GM23248 (cell line): ENCODE results near the gene ACSL4. TPM values are rescaled to one million over a fixed set of nuclear protein-coding genes. Genes with fewer than 3 reads are reported as not detected.

Experiments
- DNase-seq: peaks from one replicate; pipeline ENCODE4 v3.0.0-alpha.2; 2015
- H2AFZ ChIP-seq: fragments of 200-600 bp; sonication (generic); 2 replicates; pipeline ENCODE4 v1.6.1; 2016; ENCODE audit warnings: antibody characterized with exemption
- H3F3A ChIP-seq: fragments of 200-600 bp; sonication (generic); 2 replicates; pipeline ENCODE4 v1.6.1; 2016; ENCODE audit warnings: mild to moderate bottlenecking, antibody characterized with exemption, mixed run types; ENCODE audit not compliant: insufficient read depth
- H3K27ac ChIP-seq: fragments of 200-600 bp; sonication (generic); 2 replicates; pipeline ENCODE4 v1.5.1; 2016; ENCODE audit warnings: mild to moderate bottlenecking
- H3K27me3 ChIP-seq: fragments of 200-600 bp; sonication (generic); replicated peaks from 2 replicates; pipeline ENCODE4 v1.6.1; 2016; ENCODE audit warnings: mild to moderate bottlenecking; ENCODE audit not compliant: insufficient read depth
- H3K36me3 ChIP-seq: fragments of 200-600 bp; sonication (generic); 2 replicates; pipeline ENCODE4 v1.6.1; 2016; ENCODE audit warnings: low read depth, mild to moderate bottlenecking
- H3K4me1 ChIP-seq: fragments of 200-600 bp; sonication (generic); 2 replicates; pipeline ENCODE4 v1.6.1; 2016; ENCODE audit warnings: mild to moderate bottlenecking; ENCODE audit not compliant: insufficient read depth
- H3K4me2 ChIP-seq: fragments of 200-600 bp; sonication (generic); one replicate; pipeline ENCODE4 v1.6.1; 2016; ENCODE audit warnings: mild to moderate bottlenecking; ENCODE audit not compliant: unreplicated experiment
- H3K4me3 ChIP-seq: fragments of 200-600 bp; sonication (generic); 2 replicates; pipeline ENCODE4 v1.5.1; 2016; ENCODE audit warnings: mild to moderate bottlenecking
- H3K79me2 ChIP-seq: fragments of 200-600 bp; sonication (generic); 2 replicates; pipeline ENCODE4 v1.6.1; 2016; ENCODE audit warnings: mild to moderate bottlenecking; ENCODE audit not compliant: insufficient read depth
- H3K9ac ChIP-seq: fragments of 200-600 bp; sonication (generic); 2 replicates; pipeline ENCODE4 v1.6.1; 2016; ENCODE audit warnings: mild to moderate bottlenecking
- H3K9me2 ChIP-seq: fragments of 200-600 bp; sonication (generic); 2 replicates; pipeline ENCODE4 v1.6.1; 2016; ENCODE audit warnings: mixed run types, mild to moderate bottlenecking, moderate library complexity; ENCODE audit not compliant: insufficient read depth
- H3K9me3 ChIP-seq: fragments of 200-600 bp; sonication (generic); one replicate; pipeline ENCODE4 v1.6.1; 2017; ENCODE audit warnings: low read depth
- H4K20me1 ChIP-seq: fragments of 200-600 bp; sonication (generic); 2 replicates; pipeline ENCODE4 v1.6.0; 2016; ENCODE audit not compliant: insufficient read depth
- EZH2 ChIP-seq: fragments of 200-600 bp; sonication (generic); IDR thresholded peaks from 2 replicates; pipeline ENCODE4 v1.6.1; 2018; ENCODE audit warnings: antibody characterized with exemption, mild to moderate bottlenecking; ENCODE audit not compliant: insufficient read depth, poor library complexity, severe bottlenecking
- EZH2phosphoT487 ChIP-seq: fragments of 200-600 bp; sonication (generic); IDR thresholded peaks from 2 replicates; pipeline ENCODE4 v1.6.1; 2018; ENCODE audit warnings: antibody characterized with exemption, moderate library complexity, mild to moderate bottlenecking, low read depth; ENCODE audit not compliant: insufficient read depth
- WGBS, 2 experiments: methylation state at CpG; one replicate each; pipeline ENCODE4 v1.1.6; 2015 to 2017; ENCODE audit warnings: low lambda C conversion rate in 2 of 2, low coverage in 1 of 2; ENCODE audit errors: missing lambda C conversion rate in 2 of 2; 5-methylcytosine and 5-hydroxymethylcytosine counted together
- in situ Hi-C: fragments of 300-500 bp; cut with MboI; formaldehyde crosslinking; loops from 2 replicates; pipeline ENCODE4 v1.15.0; 2020
- polyA plus RNA-seq: library from polyadenylated mRNA; unstranded; fragments of >200 nt; fragmentation: Nextera tagmentation; extraction: Ambion mirVana; gene quantifications from 2 replicates; pipeline ENCODE4 v1.2.1, GENCODE V29; 2016
- total RNA-seq: library from RNA; depleted of rRNA; stranded (reverse); fragments of >200 nt; shearing (Covaris generic); gene quantifications from 2 replicates; pipeline ENCODE4 v1.2.3, GENCODE V29; 2014; rRNA removed

Gene ACSL4
- total RNA-seq (68.2 and 81.7 TPM in 2 replicates), polyA plus RNA-seq (33.2 and 33.9 TPM in 2 replicates)

DNA sequence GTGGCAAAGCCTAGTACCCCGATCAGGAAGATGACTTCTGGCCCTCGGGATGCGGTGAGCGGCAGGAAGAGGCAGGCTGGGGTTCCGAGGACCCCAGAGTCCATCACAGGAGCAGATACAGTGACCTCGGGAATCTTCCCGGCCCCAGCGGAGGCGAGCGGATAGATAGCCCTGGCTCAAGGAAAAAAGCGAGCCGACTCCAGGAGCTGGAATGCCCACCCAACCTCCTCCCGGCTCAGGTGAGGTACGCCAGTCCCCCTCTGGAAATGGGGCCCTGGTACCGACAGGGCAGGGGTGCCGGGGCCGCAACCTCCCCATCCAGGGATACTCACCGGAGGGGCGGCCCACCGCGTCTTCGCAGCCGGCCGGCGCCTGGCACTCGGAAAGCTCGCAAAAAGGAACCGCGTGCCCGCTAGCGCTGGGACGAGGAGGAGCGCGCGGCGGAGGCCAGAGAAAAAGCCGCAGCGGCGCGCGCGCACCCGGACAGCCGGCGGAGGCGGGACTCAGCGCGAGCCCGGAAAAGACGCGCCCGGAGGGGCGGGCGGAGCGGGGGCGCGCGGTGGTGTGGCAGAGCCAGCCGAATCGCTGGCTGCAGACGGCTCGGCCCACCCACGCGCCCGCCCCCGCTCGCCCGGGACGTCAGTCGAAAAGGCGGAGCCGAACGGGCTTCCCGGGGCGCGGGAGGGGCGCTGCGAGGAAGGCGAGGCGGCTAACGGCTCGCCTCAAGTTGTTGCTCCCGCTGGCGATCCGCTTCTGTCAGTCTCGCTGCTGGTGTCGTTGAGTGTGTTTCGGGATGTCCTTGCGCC, at the start of gene ACSL4:
Gene ACSL4 (minus strand): TSS at position 451 of the 806 bp plus-strand sequence. CDS start 49,894 bp downstream, outside the sequence.
- H4K20me1 ChIP-seq, result no peaks in the 10 kb centered on the region
- TF ChIP-seq EZH2phosphoT487 (no peak), EZH2 (no peak)
- peak; percentile 88 for DNase-seq
- H3K4me1 ChIP-seq, result peaks cover 8% of the 10 kb centered on the region; the same call in 1 of the 2 replicates
- H3K9me3 ChIP-seq, result no peaks in the 10 kb centered on the region
- 1% methylated on average over 12 to 18 of the region's 89 CpGs for WGBS, 2 experiments
- H3K27me3 ChIP-seq, result no peaks in the 10 kb centered on the region
- peak within 1 kb of the TSS; percentile 93 for H2AFZ ChIP-seq
- peak within 1 kb of the TSS; percentile 80 for H3K27ac ChIP-seq
- H3K4me2 ChIP-seq, result peak within 1 kb of the TSS; percentile 88
- H3K9me2 ChIP-seq, result no peaks in the 10 kb centered on the region
- H3K4me3 ChIP-seq, result peak within 1 kb of the TSS; percentile 95
- H3F3A ChIP-seq, result peaks cover 20% of the 10 kb centered on the region
- no peaks in the 10 kb centered on the region for H3K36me3 ChIP-seq
- peaks cover 50% of the 10 kb centered on the region for H3K79me2 ChIP-seq
- H3K9ac ChIP-seq, result peak within 1 kb of the TSS; percentile 93
- in situ Hi-C loops, result no loop called here

DNA sequence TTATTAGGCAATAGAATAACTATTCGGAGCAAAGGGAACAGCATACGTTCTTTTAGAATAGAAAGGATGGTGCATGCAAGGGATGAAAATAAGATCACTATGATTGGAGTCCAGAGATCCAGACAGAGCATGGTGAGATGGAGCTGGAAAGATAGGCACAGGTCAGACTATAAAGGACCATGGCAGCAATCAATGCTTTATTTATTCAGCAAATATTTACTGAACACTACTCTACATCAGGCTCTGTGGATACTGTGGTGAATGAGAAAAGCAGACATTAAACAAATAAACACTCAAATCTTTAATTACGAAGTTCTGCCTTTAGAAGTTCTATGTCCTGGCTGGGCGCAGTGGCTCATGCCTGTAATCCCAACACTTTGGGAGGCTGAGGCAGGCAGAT, 44.7 kb upstream of the ACSL4 start:
- H3K27ac ChIP-seq, result no peak overlapping the region
- no peak overlapping the region for H3K4me3 ChIP-seq
- no peak overlapping the region for H3K4me2 ChIP-seq
- H3K9ac ChIP-seq, result no peak overlapping the region
- no peaks in the 10 kb centered on the region for H3K9me2 ChIP-seq
- no peaks in the 10 kb centered on the region for H4K20me1 ChIP-seq
- no peaks in the 10 kb centered on the region for H3K79me2 ChIP-seq
- H3K9me3 ChIP-seq, result no peaks in the 10 kb centered on the region
- peaks cover 10% of the 10 kb centered on the region for H3K4me1 ChIP-seq
- H3K27me3 ChIP-seq, result no peaks in the 10 kb centered on the region
- no peaks in the 10 kb centered on the region for H3K36me3 ChIP-seq
- no peak for DNase-seq
- WGBS, 2 experiments, result 96 to 97% methylated on average over 4 of the region's 4 CpGs
- 0 out of 2 replicates have a peak, but pooled peaks cover 5% of the 10 kb centered on the region for H3F3A ChIP-seq
- H2AFZ ChIP-seq, result no peak overlapping the region
- TF ChIP-seq EZH2, result no peak
- TF ChIP-seq EZH2phosphoT487, result no peak
- in situ Hi-C loops, result no loop called here

DNA sequence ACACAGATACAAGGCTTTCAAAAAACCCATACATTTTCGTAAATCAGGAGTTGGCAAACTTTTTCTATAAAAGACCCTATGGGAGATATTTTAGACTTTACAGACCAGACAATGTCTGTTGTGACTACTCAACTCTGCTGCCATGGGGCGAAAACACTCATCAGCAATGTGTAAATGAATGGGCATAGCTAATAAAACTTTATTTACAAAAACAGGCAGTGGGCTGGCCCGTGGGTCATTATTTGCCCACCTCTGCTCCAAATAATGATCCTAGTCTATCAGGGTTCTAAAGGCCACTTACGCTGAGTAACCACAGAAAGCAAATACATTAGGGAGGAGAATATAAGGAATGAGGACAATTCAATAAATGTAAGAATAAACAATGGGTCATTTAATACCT, 43.9 kb upstream of the ACSL4 start:
- H3K27ac ChIP-seq, result no peak overlapping the region
- no peaks in the 10 kb centered on the region for H3K9me2 ChIP-seq
- no peaks in the 10 kb centered on the region for H3K79me2 ChIP-seq
- TF ChIP-seq EZH2 (no peak), EZH2phosphoT487 (no peak)
- no peak overlapping the region for H3K4me2 ChIP-seq
- H3K4me1 ChIP-seq, result peaks cover 10% of the 10 kb centered on the region
- H3K27me3 ChIP-seq, result no peaks in the 10 kb centered on the region
- DNase-seq, result no peak
- no peaks in the 10 kb centered on the region for H4K20me1 ChIP-seq
- H3K9ac ChIP-seq, result no peak overlapping the region
- H3K4me3 ChIP-seq, result no peak overlapping the region
- no peaks in the 10 kb centered on the region for H3K36me3 ChIP-seq
- in situ Hi-C loops, result no loop called here
- 0 out of 2 replicates have a peak, but pooled peaks cover 5% of the 10 kb centered on the region for H3F3A ChIP-seq
- H2AFZ ChIP-seq, result no peak overlapping the region
- H3K9me3 ChIP-seq, result no peaks in the 10 kb centered on the region
- 93 to 94% methylated on average over 3 to 4 of the region's 4 CpGs for WGBS, 2 experiments

DNA sequence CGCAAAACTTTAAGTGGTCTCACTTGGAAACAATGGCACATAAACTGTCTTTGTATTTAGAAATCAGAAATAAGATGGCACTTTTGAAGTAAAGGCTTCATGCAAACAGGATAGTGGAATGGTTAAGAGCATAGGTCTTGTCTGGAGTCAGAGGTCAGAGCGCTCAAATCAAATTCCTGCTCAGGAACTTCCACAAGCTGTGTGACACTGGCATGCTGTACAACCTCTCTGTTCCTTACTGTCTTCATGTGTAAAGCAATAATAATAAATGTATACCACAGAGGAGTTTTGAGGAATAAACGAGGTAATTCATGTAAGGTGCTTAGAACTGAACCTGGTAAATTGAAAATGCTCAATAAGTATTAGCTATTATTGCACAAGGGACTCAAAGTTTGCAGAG, 43.4 kb upstream of the ACSL4 start:
- H3K9me3 ChIP-seq, result no peaks in the 10 kb centered on the region
- H2AFZ ChIP-seq, result no peak overlapping the region
- no peak for DNase-seq
- H3K9ac ChIP-seq, result no peak overlapping the region
- H3F3A ChIP-seq, result 0 out of 2 replicates have a peak, but pooled peaks cover 5% of the 10 kb centered on the region
- H3K36me3 ChIP-seq, result no peaks in the 10 kb centered on the region
- no peak overlapping the region for H3K4me3 ChIP-seq
- peaks cover 10% of the 10 kb centered on the region for H3K4me1 ChIP-seq
- TF ChIP-seq EZH2phosphoT487 (no peak), EZH2 (no peak)
- H3K79me2 ChIP-seq, result no peaks in the 10 kb centered on the region
- in situ Hi-C loops, result no loop called here
- no peaks in the 10 kb centered on the region for H3K9me2 ChIP-seq
- H3K27me3 ChIP-seq, result no peaks in the 10 kb centered on the region
- no peak overlapping the region for H3K4me2 ChIP-seq
- H3K27ac ChIP-seq, result no peak overlapping the region
- 87 to 94% methylated on average over 3 of the region's 3 CpGs for WGBS, 2 experiments
- H4K20me1 ChIP-seq, result no peaks in the 10 kb centered on the region
